ENCODE data around the gene CFAP90. TPM values are rescaled to one million over a fixed set of nuclear protein-coding genes. Genes with fewer than 3 reads are reported as not detected.

Gene CFAP90
- total RNA-seq, 1 experiment from 2014 or later: not detected

DNA sequence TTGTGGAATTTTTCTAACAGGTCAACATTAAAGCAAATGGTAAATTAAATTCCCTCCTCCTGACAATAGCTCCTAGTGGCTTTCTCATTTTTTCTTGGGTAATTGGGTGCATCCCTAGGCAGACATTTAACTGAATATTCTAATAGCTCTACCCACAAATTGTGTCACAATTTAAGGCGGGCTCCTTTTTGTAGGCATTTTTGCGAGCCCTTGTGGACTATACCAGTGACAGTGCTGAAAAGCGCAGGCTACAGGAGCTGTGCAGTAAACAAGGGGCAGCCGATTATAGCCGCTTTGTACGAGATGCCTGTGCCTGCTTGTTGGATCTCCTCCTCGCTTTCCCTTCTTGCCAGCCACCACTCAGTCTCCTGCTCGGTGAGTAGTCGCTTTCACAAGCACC, 38.0 kb upstream of the CFAP90 start (continued):
- TF ChIP-seq SP1 (IDR thresholded peaks at IDR 0.05; ENCODE audit: low read depth): no peak
- no peak for TF ChIP-seq SIN3A (IDR thresholded peaks at IDR 0.05; ENCODE audit: low read depth)
- no peak for TF ChIP-seq CEBPB (IDR thresholded peaks at IDR 0.05; ENCODE audit: low read depth)
- no peak for TF ChIP-seq CBX3 (IDR thresholded peaks at IDR 0.05; ENCODE audit: low read depth)
- no peak for TF ChIP-seq YY1 (IDR thresholded peaks at IDR 0.05; ENCODE audit: extremely low read depth, insufficient replicate concordance, low read depth, low read length)
- no peak for TF ChIP-seq POLR2A (IDR thresholded peaks at IDR 0.05; ENCODE audit: borderline replicate concordance, extremely low read depth, insufficient read depth, insufficient read length)
- TF ChIP-seq CTCF (IDR thresholded peaks at IDR 0.05 in 2 of 3, conservative IDR thresholded peaks at IDR 0.05 in 1 of 3; ENCODE audit: borderline replicate concordance in 1 of 3, insufficient read depth in 1 of 3, low read depth in 2 of 3, low read length in 2 of 3): no peak
- no peak for TF ChIP-seq ZNF274 (IDR thresholded peaks at IDR 0.05; ENCODE audit: low read depth, low read length)

DNA sequence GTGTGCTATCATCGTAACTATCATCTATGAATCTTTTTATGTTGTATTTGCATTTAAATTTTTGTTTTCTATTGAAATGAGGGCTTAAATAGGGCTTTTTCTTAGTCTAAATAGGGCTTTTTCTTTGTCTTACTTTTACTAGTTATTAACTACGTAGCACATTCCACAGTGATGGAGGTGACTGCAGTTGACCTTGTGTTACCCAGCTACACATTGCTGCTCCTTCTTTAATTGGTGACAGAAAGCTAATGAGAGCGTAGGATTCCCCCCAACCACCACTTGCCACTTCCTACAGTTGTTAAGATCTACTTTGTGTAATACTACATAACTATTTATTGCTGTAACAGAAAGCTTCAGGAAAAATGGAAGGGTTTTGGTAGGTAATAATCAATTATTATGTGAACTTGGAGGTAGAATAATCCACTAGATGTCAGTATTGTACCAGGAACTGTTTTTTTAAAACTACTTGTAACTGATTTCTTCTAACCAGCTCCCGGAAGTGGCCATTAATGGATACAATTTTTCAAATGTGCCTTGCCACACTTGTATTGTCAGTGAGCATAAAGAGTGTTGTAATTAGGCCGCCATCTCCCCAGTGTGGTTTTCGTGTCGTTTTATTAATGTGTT, 36.0 kb upstream of the CFAP90 start:
- peak; percentile 19 for DNase-seq (ENCODE audit: low read depth, low spot score)
- CTCF ChIA-PET: interaction anchor here (0.5 to 1.4 kb wide), 6 partner anchors 10 to 18 kb away, joined by 3 to 7 read pairs (median 4); partner anchors contain the start of genes FASTKD3 and MTRR

More for the DNA sequence above, 36.0 kb upstream of the CFAP90 start:
- intact Hi-C loops (cut with micrococcal nuclease): loop anchor here (2.0 kb wide), 1 partner anchor 1322 kb away; no protein-coding TSS in a partner anchor
- Histone ChIP-seq H3K27ac (ENCODE audit: low read depth, low read length) (no peak overlapping the region), H3K4me1 (ENCODE audit: control insufficient read depth in 1 of 2, insufficient read depth in 2 of 2, low read length in 2 of 2) (no peaks in the 10 kb centered on the region), H3K79me2 (ENCODE audit: insufficient read depth, low read length) (peaks cover 19% of the 10 kb centered on the region), H4K20me1 (ENCODE audit: insufficient read depth) (peaks cover 8% of the 10 kb centered on the region; the same call in 1 of the 2 replicates), H3K27me3 (ENCODE audit: insufficient read depth, low read length) (no peaks in the 10 kb centered on the region), H3K4me3 (replicated peaks in 1 of 2; ENCODE audit: low read depth in 1 of 2, low read length in 2 of 2) (no peak overlapping the region), H3K9me2 (ENCODE audit: insufficient read depth) (no peaks in the 10 kb centered on the region), H3K4me2 (ENCODE audit: low read length) (no peak overlapping the region), H3K9ac (ENCODE audit: low read length) (no peak overlapping the region), H3K9me3 (ENCODE audit: control insufficient read depth in 1 of 2, insufficient read depth in 1 of 2, low read depth in 1 of 2, low read length in 2 of 2) (no peaks in the 10 kb centered on the region), H2AFZ (ENCODE audit: low read depth, low read length, poor library complexity, severe bottlenecking) (no peak overlapping the region), H3K36me3 (ENCODE audit: control insufficient read depth in 1 of 2, insufficient read depth in 2 of 2, low read length in 2 of 2) (peaks cover 41 to 58% of the 10 kb centered on the region in 2 experiments; a peak in 3 of 4 replicates)
- ChIA-PET POLR2A (no interaction called here), RAD21 (ENCODE audit: low non-redundant PET in 1 of 2, low total read pairs in 2 of 2, uncharacterized antibody in 2 of 2, unreplicated experiment in 2 of 2) (no interaction called here)
- peak; percentile 46; the same call in 1 of the 2 replicates for ATAC-seq
- no TSS peak for BruUV-seq (replicated peaks)
- TF ChIP-seq ZNF274 (IDR thresholded peaks at IDR 0.05; ENCODE audit: low read depth, low read length) (no peak), EZH2phosphoT487 (IDR thresholded peaks at IDR 0.05; ENCODE audit: borderline replicate concordance) (no peak), EGR1 (IDR thresholded peaks at IDR 0.05; ENCODE audit: low read depth) (no peak), ATF3 (IDR thresholded peaks at IDR 0.05) (no peak), CBX3 (IDR thresholded peaks at IDR 0.05; ENCODE audit: low read depth) (no peak), EZH2 (IDR thresholded peaks at IDR 0.05) (no peak), FOSL1 (IDR thresholded peaks at IDR 0.05; ENCODE audit: low read depth) (no peak), POLR2AphosphoS5 (IDR thresholded peaks at IDR 0.05; ENCODE audit: low read depth, low read length) (no peak), SP1 (IDR thresholded peaks at IDR 0.05; ENCODE audit: low read depth) (no peak), ELF1 (IDR thresholded peaks at IDR 0.05; ENCODE audit: borderline replicate concordance, low read depth) (no peak), RAD21 (IDR thresholded peaks at IDR 0.05; ENCODE audit: low read depth) (peak; percentile 48), POLR2A (IDR thresholded peaks at IDR 0.05; ENCODE audit: borderline replicate concordance, extremely low read depth, insufficient read depth, insufficient read length) (no peak), CEBPB (IDR thresholded peaks at IDR 0.05; ENCODE audit: low read depth) (no peak), YY1 (IDR thresholded peaks at IDR 0.05; ENCODE audit: extremely low read depth, insufficient replicate concordance, low read depth, low read length) (no peak), CTCF (IDR thresholded peaks at IDR 0.05 in 2 of 3, conservative IDR thresholded peaks at IDR 0.05 in 1 of 3; ENCODE audit: borderline replicate concordance in 1 of 3, insufficient read depth in 1 of 3, low read depth in 2 of 3, low read length in 2 of 3) (peak in 2 of 3 experiments; percentile 21 to 62; a peak in 3 of 6 replicates)
